CD14-positive monocyte (primary cell): Measurements from ENCODE around the gene DLEU7. TPM values are rescaled to one million over a fixed set of nuclear protein-coding genes. Genes with fewer than 3 reads are reported as not detected.

Source experiments
- DNase-seq, 3 donors: peaks; one replicate each; pipeline ENCODE4 v3.0.0-alpha.2; 2011 to 2022
- H2AFZ ChIP-seq: 2 replicates; pipeline ENCODE4 v1.6.0; 2012; ENCODE audit warnings: mild to moderate bottlenecking, low read depth, low read length, inconsistent platforms; ENCODE audit not compliant: insufficient read depth, poor library complexity, severe bottlenecking
- H3K27ac ChIP-seq, 2 donors: 1 replicate in 1 of 2; 2 replicates in 1 of 2; pipeline ENCODE4 v1.5.1; 2012 to 2013; ENCODE audit warnings: low read length in 2 of 2, control low read depth in 1 of 2, inconsistent platforms in 1 of 2, low read depth in 1 of 2, mild to moderate bottlenecking in 1 of 2
- H3K27me3 ChIP-seq, 2 donors: one replicate each; pipeline versions ENCODE4 v1.6.0 to v1.6.1; 2011 to 2013; ENCODE audit warnings: low read length in 2 of 2; ENCODE audit not compliant: control insufficient read depth in 2 of 2, insufficient read depth in 2 of 2
- H3K36me3 ChIP-seq, 2 donors: replicated peaks in 1 of 2; 1 replicate in 1 of 2; 2 replicates in 1 of 2; pipeline versions ENCODE4 v1.5.1 to v1.6.1; 2012 to 2013; ENCODE audit warnings: low read length in 2 of 2, control low read depth in 1 of 2, inconsistent platforms in 1 of 2, mild to moderate bottlenecking in 1 of 2; ENCODE audit not compliant: insufficient read depth in 2 of 2, control insufficient read depth in 1 of 2
- H3K4me1 ChIP-seq, 2 donors: 1 replicate in 1 of 2; 2 replicates in 1 of 2; pipeline versions ENCODE4 v1.5.1 to v1.6.1; 2012 to 2013; ENCODE audit warnings: low read length in 2 of 2, control low read depth in 1 of 2, inconsistent platforms in 1 of 2, mild to moderate bottlenecking in 1 of 2, moderate library complexity in 1 of 2; ENCODE audit not compliant: insufficient read depth in 2 of 2, control insufficient read depth in 1 of 2
- H3K4me2 ChIP-seq: replicated peaks from 2 replicates; pipeline ENCODE3; 2012; ENCODE audit warnings: low read length, moderate library complexity, mild to moderate bottlenecking; ENCODE audit not compliant: poor library complexity, severe bottlenecking; ENCODE audit errors: extremely low read depth
- H3K4me3 ChIP-seq, 3 experiments: fragments of 200-600 bp in 1 of 3; sonication (generic) in 1 of 3; replicated peaks in 1 of 3; 1 replicate in 2 of 3; 2 replicates in 1 of 3; pipeline ENCODE4 v1.5.1; 2011 to 2013; ENCODE audit warnings: low read length in 3 of 3, mild to moderate bottlenecking in 3 of 3, control low read depth in 2 of 3, low read depth in 2 of 3, inconsistent platforms in 1 of 3, moderate library complexity in 1 of 3
- H3K79me2 ChIP-seq: 2 replicates; pipeline ENCODE4 v1.6.0; 2012; ENCODE audit warnings: mild to moderate bottlenecking, control low read depth, inconsistent platforms, low read length, moderate library complexity; ENCODE audit not compliant: insufficient read depth
- H3K9ac ChIP-seq: 2 replicates; pipeline ENCODE4 v1.6.0; 2017; ENCODE audit warnings: low read length, mild to moderate bottlenecking; ENCODE audit not compliant: insufficient read depth, poor library complexity, severe bottlenecking
- H3K9me3 ChIP-seq, 2 donors: replicated peaks in 1 of 2; 1 replicate in 1 of 2; 2 replicates in 1 of 2; pipeline versions ENCODE4 v1.5.1 to v1.6.1; 2012 to 2013; ENCODE audit warnings: low read length in 2 of 2, control low read depth in 1 of 2; ENCODE audit not compliant: control insufficient read depth in 1 of 2, insufficient read depth in 1 of 2
- H4K20me1 ChIP-seq: 2 replicates; pipeline ENCODE4 v1.6.0; 2012; ENCODE audit warnings: mild to moderate bottlenecking, low read length, control low read depth, moderate library complexity; ENCODE audit not compliant: insufficient read depth
- H3K27ac Mint-ChIP-seq, 7 donors: one replicate each; pipeline ENCODE4 v1.8.0; 2020; ENCODE audit warnings: mild to moderate bottlenecking in 7 of 7, mixed read lengths in 7 of 7, moderate library complexity in 6 of 7, inconsistent platforms in 2 of 7
- H3K27me3 Mint-ChIP-seq, 3 donors: one replicate each; pipeline ENCODE4 v1.8.0; 2021 to 2022; ENCODE audit warnings: low read depth in 3 of 3, mild to moderate bottlenecking in 3 of 3, mixed read lengths in 3 of 3, moderate library complexity in 3 of 3, inconsistent platforms in 1 of 3
- H3K36me3 Mint-ChIP-seq, 2 donors: one replicate each; pipeline ENCODE4 v1.8.0; 2020; ENCODE audit warnings: mixed read lengths in 2 of 2, inconsistent platforms in 1 of 2, mild to moderate bottlenecking in 1 of 2
- H3K4me1 Mint-ChIP-seq: one replicate; pipeline ENCODE4 v1.8.0; 2020; ENCODE audit warnings: mild to moderate bottlenecking, mixed read lengths
- H3K4me3 Mint-ChIP-seq, 2 donors: one replicate each; pipeline ENCODE4 v1.8.0; 2020; ENCODE audit warnings: mild to moderate bottlenecking in 2 of 2, mixed read lengths in 2 of 2, moderate library complexity in 1 of 2
- H3K9me3 Mint-ChIP-seq, 7 donors: one replicate each; pipeline ENCODE4 v1.8.0; 2020 to 2022; ENCODE audit warnings: mixed read lengths in 7 of 7, mild to moderate bottlenecking in 6 of 7, moderate library complexity in 6 of 7, inconsistent platforms in 2 of 7
- CTCF ChIP-seq: fragments of 200-600 bp; IDR thresholded peaks from one replicate; pipeline ENCODE4 v1.8.0; 2022; ENCODE audit warnings: antibody characterized with exemption, mild to moderate bottlenecking
- WGBS: methylation state at CpG from one replicate; pipeline ENCODE4 v1.1.5; 2013; ENCODE audit warnings: missing lambda C conversion rate; ENCODE audit not compliant: insufficient coverage; 5-methylcytosine and 5-hydroxymethylcytosine counted together
- intact Hi-C, 2 donors: fragments of 100-400 bp; cut with micrococcal nuclease; formaldehyde crosslinking; loops; one replicate each; pipeline versions ENCODE4 v1.15.0 to v1.15.1; 2023
- polyA plus RNA-seq, 3 donors: library from polyadenylated mRNA; depleted of rRNA in 1 of 3; unstranded in 2 of 3; stranded (reverse) in 1 of 3; fragments of 300-500 nt in 2 of 3; fragments of >200 nt in 1 of 3; fragmentation: Illumina TruSeq in 2 of 3; gene quantifications; 1 replicate in 2 of 3; 2 replicates in 1 of 3; pipeline ENCODE4 v1.2.3, GENCODE V29; 2012 to 2021

DLEU7 gene
- polyA plus RNA-seq, 3 donors, result 1.4 to 16.1 (median 13.0) TPM

- Histone ChIP-seq H2AFZ (no peak overlapping the region), H3K27me3 (peaks cover 0 to 9% of the 10 kb centered on the region in 2 donors), H4K20me1 (no peaks in the 10 kb centered on the region), H3K79me2 (no peaks in the 10 kb centered on the region), H3K4me1 (peaks cover 14 to 16% of the 10 kb centered on the region in 2 donors), H3K9ac (no peak overlapping the region), H3K27ac (no peak overlapping the region), H3K36me3 (no peaks in the 10 kb centered on the region), H3K4me3 (no peak overlapping the region), H3K9me3 (no peaks in the 10 kb centered on the region), H3K4me2 (no peak overlapping the region)
- WGBS, result 100% methylated on average over 1 of the region's 3 CpGs
- Mint-ChIP-seq H3K4me1 (peaks cover 13% of the 10 kb centered on the region), H3K36me3 (peaks cover 4 to 9% of the 10 kb centered on the region in 2 donors), H3K27ac (no peak overlapping the region), H3K9me3 (peaks cover 0 to 5% (median 0%) of the 10 kb centered on the region in 7 donors), H3K27me3 (peaks cover 6 to 18% (median 7%) of the 10 kb centered on the region in 3 donors), H3K4me3 (no peak overlapping the region)
- DNase-seq, result no peak
- TF ChIP-seq CTCF, result no peak
- intact Hi-C loops, result no loop called here
These were observed 3.2 kb downstream of the DLEU7 start for GRCh38 chr13:50840284-50840683.

- DNase-seq, result no peak
- Histone ChIP-seq H3K36me3 (no peaks in the 10 kb centered on the region), H3K79me2 (no peaks in the 10 kb centered on the region), H2AFZ (no peak overlapping the region), H3K4me3 (no peak overlapping the region), H3K27me3 (peaks cover 0 to 9% of the 10 kb centered on the region in 2 donors), H3K4me2 (no peak overlapping the region), H3K9ac (no peak overlapping the region), H4K20me1 (no peaks in the 10 kb centered on the region), H3K27ac (no peak overlapping the region), H3K4me1 (peaks cover 14 to 16% of the 10 kb centered on the region in 2 donors), H3K9me3 (no peaks in the 10 kb centered on the region)
- Mint-ChIP-seq H3K4me1 (peaks cover 13% of the 10 kb centered on the region), H3K9me3 (peaks cover 0 to 5% (median 0%) of the 10 kb centered on the region in 7 donors), H3K36me3 (peaks cover 4 to 9% of the 10 kb centered on the region in 2 donors), H3K27me3 (peaks cover 6 to 18% (median 7%) of the 10 kb centered on the region in 3 donors), H3K27ac (peak overlapping the region in 1 of 7 donors; percentile 48), H3K4me3 (no peak overlapping the region)
- intact Hi-C loops, result no loop called here
- no CpG with 5 or more reads among the region's 4 CpGs for WGBS
- TF ChIP-seq CTCF, result no peak
These were observed 3.7 kb downstream of the DLEU7 start for GRCh38 chr13:50839828-50840227.
